GF-D8 (cell line): Measurements from ENCODE around the gene EGFL7.

Source experiments
- DNase-seq: peaks from one replicate; lab custom pipeline; 2025; lab: John Stamatoyannopoulos, UW

EGFL7 gene

GRCh38 chr9:136662656-136663581 is at the start of gene EGFL7:
EGFL7 (plus strand) TSS chr9:136662916; CDS start chr9:136668283, 5,367 bp downstream.
- no peak for DNase-seq

- no peak for DNase-seq
Measured at GRCh38 chr9:136613824-136614371, 48.8 kb upstream of the EGFL7 start.

GRCh38 chr9:136614372-136614922 is 48.3 kb upstream of the EGFL7 start:
- DNase-seq: no peak

- no peak for DNase-seq
Measured at GRCh38 chr9:136614967-136615623, 47.6 kb upstream of the EGFL7 start.

GRCh38 chr9:136615631-136616306 is 46.9 kb upstream of the EGFL7 start:
- DNase-seq: no peak

GRCh38 chr9:136616307-136616635 is 46.4 kb upstream of the EGFL7 start:
- no peak for DNase-seq

GRCh38 chr9:136616948-136617695 is 45.6 kb upstream of the EGFL7 start:
- DNase-seq: no peak

- DNase-seq: peak; percentile 51
Measured at GRCh38 chr9:136617746-136618579, 44.8 kb upstream of the EGFL7 start.

- DNase-seq: peak; percentile 57
Measured at GRCh38 chr9:136618580-136619547, 43.9 kb upstream of the EGFL7 start.

- DNase-seq: peak; percentile 79
Measured at GRCh38 chr9:136619742-136620440, 42.8 kb upstream of the EGFL7 start.

- DNase-seq: no peak
Measured at GRCh38 chr9:136620441-136621018, 42.2 kb upstream of the EGFL7 start.

GRCh38 chr9:136621019-136621733 is 41.5 kb upstream of the EGFL7 start:
- DNase-seq: no peak

- DNase-seq: no peak
Measured at GRCh38 chr9:136621734-136622093, 41.0 kb upstream of the EGFL7 start.

GRCh38 chr9:136622538-136622948 is 40.2 kb upstream of the EGFL7 start:
- no peak for DNase-seq

- DNase-seq: no peak
Measured at GRCh38 chr9:136623016-136623841, 39.5 kb upstream of the EGFL7 start.

- DNase-seq: no peak
Measured at GRCh38 chr9:136623842-136624183, 38.9 kb upstream of the EGFL7 start.
